HUES64 (cell line): ENCODE measurements around the gene MAB21L4.

Experiments used
- H3K27ac ChIP-seq: 2 replicates; pipeline ENCODE4 v1.7.0; 2013; ENCODE audit warnings: low read depth, low read length, inconsistent platforms
- H3K27me3 ChIP-seq: 2 replicates; pipeline ENCODE4 v1.6.1; 2013; ENCODE audit warnings: mild to moderate bottlenecking, low read length; ENCODE audit not compliant: insufficient read depth
- H3K36me3 ChIP-seq: 2 replicates; pipeline ENCODE4 v1.6.1; 2013; ENCODE audit warnings: mild to moderate bottlenecking, low read length; ENCODE audit not compliant: insufficient read depth
- H3K4me1 ChIP-seq: 2 replicates; pipeline ENCODE4 v1.6.1; 2013; ENCODE audit warnings: mild to moderate bottlenecking, low read length, moderate library complexity; ENCODE audit not compliant: insufficient read depth
- H3K4me3 ChIP-seq: 2 replicates; pipeline ENCODE4 v1.5.1; 2013; ENCODE audit warnings: mild to moderate bottlenecking, low read length, moderate library complexity
- H3K9ac ChIP-seq: 2 replicates; pipeline ENCODE4 v1.6.1; 2013; ENCODE audit warnings: mild to moderate bottlenecking, low read depth, low read length
- H3K9me3 ChIP-seq: 2 replicates; pipeline ENCODE4 v1.6.1; 2013; ENCODE audit warnings: low read depth, low read length; ENCODE audit not compliant: insufficient read depth
- WGBS: fragments of 150-250, 120-280 bp; methylation state at CpG from one replicate; pipeline ENCODE4 v1.1.7; 2013; ENCODE audit warnings: missing lambda C conversion rate; 5-methylcytosine and 5-hydroxymethylcytosine counted together

Gene MAB21L4

GRCh38 chr2:240898108-240898730, 2.3 kb upstream of the MAB21L4 start:
- H3K4me1 ChIP-seq, result no peaks in the 10 kb centered on the region; the same call in 1 of the 2 replicates
- H3K27ac ChIP-seq, result no peak overlapping the region
- no peaks in the 10 kb centered on the region for H3K36me3 ChIP-seq
- no peak overlapping the region for H3K4me3 ChIP-seq
- WGBS, result 93% methylated on average over 17 of the region's 17 CpGs
- H3K9me3 ChIP-seq, result 0 out of 2 replicates have a peak, but pooled peaks cover 3% of the 10 kb centered on the region
- no peaks in the 10 kb centered on the region for H3K27me3 ChIP-seq
- H3K9ac ChIP-seq, result no peak overlapping the region

GRCh38 chr2:240896871-240897692, 1.1 kb upstream of the MAB21L4 start:
- 83% methylated on average over 23 of the region's 23 CpGs for WGBS
- H3K36me3 ChIP-seq, result no peaks in the 10 kb centered on the region
- no peaks in the 10 kb centered on the region; the same call in 1 of the 2 replicates for H3K4me1 ChIP-seq
- H3K9me3 ChIP-seq, result 0 out of 2 replicates have a peak, but pooled peaks cover 3% of the 10 kb centered on the region
- no peak overlapping the region for H3K27ac ChIP-seq
- H3K27me3 ChIP-seq, result no peaks in the 10 kb centered on the region
- no peak overlapping the region for H3K4me3 ChIP-seq
- no peak overlapping the region for H3K9ac ChIP-seq

- no peaks in the 10 kb centered on the region; the same call in 1 of the 2 replicates for H3K4me1 ChIP-seq
- no peak overlapping the region for H3K4me3 ChIP-seq
- H3K27me3 ChIP-seq, result no peaks in the 10 kb centered on the region
- H3K36me3 ChIP-seq, result no peaks in the 10 kb centered on the region
- H3K9ac ChIP-seq, result no peak overlapping the region
- 70% methylated on average over 7 of the region's 7 CpGs for WGBS
- H3K9me3 ChIP-seq, result 0 out of 2 replicates have a peak, but pooled peaks cover 3% of the 10 kb centered on the region
- no peak overlapping the region for H3K27ac ChIP-seq
These were observed 438 bp upstream of the MAB21L4 start for GRCh38 chr2:240896394-240896793.

- H3K27me3 ChIP-seq, result no peaks in the 10 kb centered on the region
- H3K9ac ChIP-seq, result no peak overlapping the region
- H3K36me3 ChIP-seq, result no peaks in the 10 kb centered on the region
- 94% methylated on average over 28 of the region's 28 CpGs for WGBS
- no peaks in the 10 kb centered on the region; the same call in 1 of the 2 replicates for H3K4me1 ChIP-seq
- no peak overlapping the region for H3K4me3 ChIP-seq
- no peaks in the 10 kb centered on the region for H3K9me3 ChIP-seq
- no peak overlapping the region for H3K27ac ChIP-seq
These were observed 959 bp downstream of the MAB21L4 start for GRCh38 chr2:240894836-240895558.

GRCh38 chr2:240894006-240894405, 1.9 kb downstream of the MAB21L4 start:
- Histone ChIP-seq H3K9me3 (no peaks in the 10 kb centered on the region), H3K4me1 (no peaks in the 10 kb centered on the region; the same call in 1 of the 2 replicates), H3K36me3 (no peaks in the 10 kb centered on the region), H3K27ac (no peak overlapping the region), H3K4me3 (no peak overlapping the region), H3K9ac (no peak overlapping the region), H3K27me3 (no peaks in the 10 kb centered on the region)
- WGBS, result 89% methylated on average over 9 of the region's 9 CpGs

- Histone ChIP-seq H3K4me3 (no peak overlapping the region), H3K36me3 (no peaks in the 10 kb centered on the region), H3K4me1 (no peaks in the 10 kb centered on the region; the same call in 1 of the 2 replicates), H3K27me3 (no peaks in the 10 kb centered on the region), H3K9me3 (no peaks in the 10 kb centered on the region), H3K27ac (no peak overlapping the region), H3K9ac (no peak overlapping the region)
- whole genome bisulfite sequencing, result 77% methylated on average over 17 of the region's 17 CpGs
These were observed 2.6 kb downstream of the MAB21L4 start for GRCh38 chr2:240893363-240893844.

GRCh38 chr2:240892925-240893324, 3.0 kb downstream of the MAB21L4 start:
- H3K27me3 ChIP-seq, result no peaks in the 10 kb centered on the region
- H3K4me3 ChIP-seq, result no peak overlapping the region
- H3K36me3 ChIP-seq, result no peaks in the 10 kb centered on the region
- WGBS, result 93% methylated on average over 12 of the region's 12 CpGs
- H3K9me3 ChIP-seq, result no peaks in the 10 kb centered on the region
- H3K4me1 ChIP-seq, result no peaks in the 10 kb centered on the region; the same call in 1 of the 2 replicates
- H3K27ac ChIP-seq, result no peak overlapping the region
- H3K9ac ChIP-seq, result no peak overlapping the region

- no peaks in the 10 kb centered on the region for H3K9me3 ChIP-seq
- WGBS, result 91% methylated on average over 9 of the region's 9 CpGs
- no peaks in the 10 kb centered on the region for H3K27me3 ChIP-seq
- no peaks in the 10 kb centered on the region for H3K36me3 ChIP-seq
- H3K4me3 ChIP-seq, result no peak overlapping the region
- H3K9ac ChIP-seq, result no peak overlapping the region
- no peak overlapping the region for H3K27ac ChIP-seq
- no peaks in the 10 kb centered on the region; the same call in 1 of the 2 replicates for H3K4me1 ChIP-seq
These were observed 3.6 kb downstream of the MAB21L4 start for GRCh38 chr2:240892356-240892755.

- Histone ChIP-seq H3K4me1 (no peaks in the 10 kb centered on the region; the same call in 1 of the 2 replicates), H3K27me3 (no peaks in the 10 kb centered on the region), H3K27ac (no peak overlapping the region), H3K9ac (no peak overlapping the region), H3K9me3 (no peaks in the 10 kb centered on the region), H3K4me3 (no peak overlapping the region), H3K36me3 (no peaks in the 10 kb centered on the region)
- 92% methylated on average over 19 of the region's 20 CpGs for WGBS
These were observed 4.2 kb downstream of the MAB21L4 start for GRCh38 chr2:240891492-240892340.

GRCh38 chr2:240890691-240891090, 5.3 kb downstream of the MAB21L4 start:
- WGBS, result 95% methylated on average over 14 of the region's 14 CpGs
- Histone ChIP-seq H3K36me3 (no peaks in the 10 kb centered on the region), H3K9ac (no peak overlapping the region), H3K27me3 (no peaks in the 10 kb centered on the region), H3K4me1 (no peaks in the 10 kb centered on the region; the same call in 1 of the 2 replicates), H3K9me3 (no peaks in the 10 kb centered on the region), H3K4me3 (no peak overlapping the region), H3K27ac (no peak overlapping the region)
